Chondrocyte (in vitro differentiated cells): ENCODE results near the gene FAM209A. TPM values are rescaled to one million over a fixed set of nuclear protein-coding genes. Genes with fewer than 3 reads are reported as not detected.
A peak's percentile ranks its signal among the peaks of the same experiment; 100 is the strongest.

Experiments
- DNase-seq: peaks from one replicate; pipeline ENCODE4 v3.0.0; 2021; ENCODE audit warnings: mixed read lengths, low spot score
- H3K27ac Mint-ChIP-seq: one replicate; pipeline ENCODE4 v1.8.0; 2021; ENCODE audit warnings: mild to moderate bottlenecking, moderate library complexity, mixed read lengths; ENCODE audit not compliant: unreplicated experiment
- H3K27me3 Mint-ChIP-seq: 2 replicates; pipeline ENCODE4 v1.8.0; 2021; ENCODE audit warnings: low read depth, mixed read lengths
- H3K36me3 Mint-ChIP-seq: 2 replicates; pipeline ENCODE4 v1.8.0; 2021; ENCODE audit warnings: low read depth, mixed read lengths
- H3K4me1 Mint-ChIP-seq: 2 replicates; pipeline ENCODE4 v1.8.0; 2021; ENCODE audit warnings: low read depth, mild to moderate bottlenecking, mixed read lengths
- H3K4me3 Mint-ChIP-seq: one replicate; pipeline ENCODE4 v1.8.0; 2021; ENCODE audit warnings: mild to moderate bottlenecking, moderate library complexity, mixed read lengths; ENCODE audit not compliant: unreplicated experiment
- H3K9me3 Mint-ChIP-seq: 2 replicates; pipeline ENCODE4 v1.8.0; 2021; ENCODE audit warnings: low read depth, mixed read lengths
- total RNA-seq: library from RNA; stranded (reverse); gene quantifications from 3 replicates; pipeline ENCODE4 v1.2.1, GENCODE V29; 2021
- TF ChIP-seq, protein P1 (sequence below): fragments of 200-600 bp; sonication (generic); IDR thresholded peaks from 2 replicates; pipeline ENCODE4 v1.5.0; 2021; ENCODE audit warnings: antibody characterized with exemption, mild to moderate bottlenecking, moderate library complexity

FAM209A gene
- total RNA-seq, 1 donor from 2014 or later: 0.55 TPM

DNA sequence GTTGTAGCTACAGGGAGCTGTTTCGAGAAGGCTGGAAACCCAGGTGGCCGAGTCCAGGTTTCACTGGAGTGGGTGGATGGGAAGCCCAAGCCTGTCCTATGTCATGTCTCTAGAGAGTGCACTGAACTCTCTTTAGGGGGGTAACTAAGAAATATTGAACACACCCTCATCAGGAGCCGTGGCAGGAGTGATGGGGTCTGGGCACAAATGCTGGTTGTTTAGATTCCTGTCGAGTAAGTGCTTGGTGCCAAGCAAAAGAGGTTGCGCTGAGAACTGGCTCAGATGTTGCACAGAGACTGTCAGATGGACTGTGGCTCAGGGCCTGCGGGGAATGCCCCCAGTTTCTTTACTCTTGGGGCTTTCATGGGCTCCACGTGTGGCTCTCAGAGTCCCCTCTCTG lies 7.3 kb upstream of the FAM209A start:
- H3K36me3 Mint-ChIP-seq: peaks cover 29% of the 10 kb centered on the region
- H3K9me3 Mint-ChIP-seq: peaks cover 10% of the 10 kb centered on the region

DNA sequence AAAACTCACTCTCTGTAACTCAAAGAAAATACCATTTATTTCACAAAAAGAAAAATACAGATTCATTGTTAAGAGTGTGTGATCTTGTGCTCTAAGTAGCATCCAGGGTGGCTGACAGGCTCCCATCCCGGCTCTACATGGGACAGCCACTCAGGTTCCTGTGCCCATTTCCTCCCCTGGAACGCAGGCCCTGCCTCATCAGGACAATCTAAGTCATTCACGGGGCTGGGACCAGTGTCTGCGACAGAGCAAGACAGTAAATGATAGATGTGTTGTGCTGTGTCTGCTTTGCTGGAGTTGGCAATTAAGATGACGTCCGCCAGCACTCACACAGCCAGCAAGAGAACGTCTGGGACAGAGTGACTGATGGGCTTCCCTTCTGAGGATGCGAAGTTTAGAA lies 6.9 kb upstream of the FAM209A start:
- peaks cover 29% of the 10 kb centered on the region for H3K36me3 Mint-ChIP-seq

More for the DNA sequence above, 7.3 kb upstream of the FAM209A start:
- Mint-ChIP-seq H3K4me1 (peaks cover 22% of the 10 kb centered on the region), H3K27me3 (no peaks in the 10 kb centered on the region), H3K4me3 (no peak overlapping the region), H3K27ac (no peak overlapping the region)
- no peak for DNase-seq
- TF ChIP-seq, protein P1, sequence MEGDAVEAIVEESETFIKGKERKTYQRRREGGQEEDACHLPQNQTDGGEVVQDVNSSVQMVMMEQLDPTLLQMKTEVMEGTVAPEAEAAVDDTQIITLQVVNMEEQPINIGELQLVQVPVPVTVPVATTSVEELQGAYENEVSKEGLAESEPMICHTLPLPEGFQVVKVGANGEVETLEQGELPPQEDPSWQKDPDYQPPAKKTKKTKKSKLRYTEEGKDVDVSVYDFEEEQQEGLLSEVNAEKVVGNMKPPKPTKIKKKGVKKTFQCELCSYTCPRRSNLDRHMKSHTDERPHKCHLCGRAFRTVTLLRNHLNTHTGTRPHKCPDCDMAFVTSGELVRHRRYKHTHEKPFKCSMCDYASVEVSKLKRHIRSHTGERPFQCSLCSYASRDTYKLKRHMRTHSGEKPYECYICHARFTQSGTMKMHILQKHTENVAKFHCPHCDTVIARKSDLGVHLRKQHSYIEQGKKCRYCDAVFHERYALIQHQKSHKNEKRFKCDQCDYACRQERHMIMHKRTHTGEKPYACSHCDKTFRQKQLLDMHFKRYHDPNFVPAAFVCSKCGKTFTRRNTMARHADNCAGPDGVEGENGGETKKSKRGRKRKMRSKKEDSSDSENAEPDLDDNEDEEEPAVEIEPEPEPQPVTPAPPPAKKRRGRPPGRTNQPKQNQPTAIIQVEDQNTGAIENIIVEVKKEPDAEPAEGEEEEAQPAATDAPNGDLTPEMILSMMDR: no peak

DNA sequence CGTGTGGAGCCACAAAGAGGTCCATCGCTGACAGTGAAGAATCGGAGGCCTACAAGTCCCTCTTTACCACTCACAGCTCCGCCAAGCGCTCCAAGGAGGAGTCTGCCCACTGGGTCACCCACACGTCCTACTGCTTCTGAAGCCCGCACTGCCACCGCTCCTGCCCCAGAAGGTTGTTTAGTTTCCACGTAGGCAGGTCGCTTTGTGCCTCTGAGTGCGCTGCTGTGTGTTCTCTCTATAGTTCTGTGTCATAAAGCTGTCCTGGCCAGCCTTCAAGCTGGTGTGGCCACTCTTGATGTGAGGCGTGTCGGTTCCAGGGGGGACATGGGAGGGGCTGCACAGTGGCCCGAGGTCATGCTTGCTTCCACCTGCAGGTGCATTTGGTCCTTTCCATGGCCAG lies 6.4 kb upstream of the FAM209A start:
- Mint-ChIP-seq H3K4me3 (no peak overlapping the region), H3K27ac (no peak overlapping the region), H3K27me3 (no peaks in the 10 kb centered on the region), H3K36me3 (peaks cover 29% of the 10 kb centered on the region), H3K9me3 (peaks cover 10% of the 10 kb centered on the region), H3K4me1 (peaks cover 20% of the 10 kb centered on the region)
- TF ChIP-seq, protein P1: no peak
- no peak for DNase-seq

More for the DNA sequence above, 6.9 kb upstream of the FAM209A start:
- no peak for DNase-seq
- Mint-ChIP-seq H3K4me3 (no peak overlapping the region), H3K4me1 (peaks cover 22% of the 10 kb centered on the region), H3K9me3 (peaks cover 10% of the 10 kb centered on the region), H3K27ac (no peak overlapping the region), H3K27me3 (no peaks in the 10 kb centered on the region)
- TF ChIP-seq, protein P1: no peak

DNA sequence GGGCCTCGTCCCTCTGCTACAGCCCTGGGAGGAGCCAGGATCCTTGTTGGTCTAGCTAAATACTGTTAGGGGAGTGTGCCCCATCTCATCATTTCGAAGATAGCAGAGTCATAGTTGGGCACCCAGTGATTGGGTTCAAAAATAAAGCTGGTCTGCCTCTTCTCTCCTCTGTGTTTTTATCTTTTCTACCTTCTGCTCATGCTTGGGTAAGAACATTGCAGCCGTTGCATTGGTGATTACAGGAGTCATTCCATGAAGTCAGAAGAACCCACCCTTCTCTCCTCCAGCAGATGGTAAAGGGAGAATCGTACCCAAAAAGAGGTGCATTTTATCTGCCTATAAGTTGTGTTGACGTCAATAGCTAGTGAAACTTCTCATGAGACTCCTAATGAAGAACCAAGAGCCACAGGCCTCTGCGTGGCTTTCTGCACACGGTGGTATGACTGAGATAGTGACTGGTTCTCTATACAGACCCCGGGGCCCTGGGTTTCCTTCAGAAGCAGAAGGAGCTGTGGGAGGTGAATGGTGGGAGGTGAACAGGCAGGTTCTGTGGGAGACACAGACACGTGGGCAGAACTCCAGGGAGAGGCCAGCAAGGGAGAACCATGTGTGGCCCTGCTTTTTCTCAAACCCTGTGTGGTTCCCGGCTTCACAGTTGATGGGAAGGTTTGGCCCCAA lies 5.7 kb upstream of the FAM209A start:
- Mint-ChIP-seq H3K27me3 (no peaks in the 10 kb centered on the region), H3K4me3 (no peak overlapping the region), H3K4me1 (peaks cover 18% of the 10 kb centered on the region), H3K27ac (no peak overlapping the region), H3K9me3 (peaks cover 10% of the 10 kb centered on the region), H3K36me3 (peaks cover 29% of the 10 kb centered on the region)
- no peak for DNase-seq
- TF ChIP-seq, protein P1: no peak

DNA sequence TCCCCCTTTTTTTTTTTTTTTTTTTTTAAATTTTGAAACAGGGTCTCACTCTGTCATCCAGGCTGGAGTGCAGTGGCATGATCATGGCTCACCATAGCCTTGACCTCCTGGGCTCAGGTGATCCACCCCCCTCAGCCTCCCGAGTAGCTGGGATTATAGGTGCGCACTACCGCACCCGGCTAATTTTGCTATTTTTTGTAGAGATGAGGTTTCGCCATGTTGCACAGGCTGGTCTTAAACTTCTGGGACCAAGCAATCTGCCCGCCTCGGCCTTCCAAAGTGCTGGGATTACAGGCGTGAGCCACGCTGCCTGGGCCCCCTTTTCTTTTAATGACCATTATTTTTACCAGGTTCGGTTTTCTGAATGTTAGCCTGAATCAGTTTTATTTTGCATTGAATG lies 5.0 kb upstream of the FAM209A start:
- DNase-seq: peak; percentile 9
- Mint-ChIP-seq H3K36me3 (peaks cover 29% of the 10 kb centered on the region), H3K27me3 (no peaks in the 10 kb centered on the region), H3K4me1 (peaks cover 18% of the 10 kb centered on the region), H3K4me3 (no peak overlapping the region), H3K27ac (no peak overlapping the region), H3K9me3 (peaks cover 10% of the 10 kb centered on the region)
- TF ChIP-seq, protein P1: no peak
